ENCODE results near the gene NR4A3. TPM values are rescaled to one million over a fixed set of nuclear protein-coding genes. Genes with fewer than 3 reads are reported as not detected.
A peak's percentile ranks its signal among the peaks of the same experiment; 100 is the strongest.

Gene NR4A3
- total and polyA plus RNA-seq, 2 of the 13 experiments (the other 11 are each of a cell fraction or from before 2014, with no cell fraction given): 0.02 to 0.09 TPM

- TF ChIP-seq, protein P1, sequence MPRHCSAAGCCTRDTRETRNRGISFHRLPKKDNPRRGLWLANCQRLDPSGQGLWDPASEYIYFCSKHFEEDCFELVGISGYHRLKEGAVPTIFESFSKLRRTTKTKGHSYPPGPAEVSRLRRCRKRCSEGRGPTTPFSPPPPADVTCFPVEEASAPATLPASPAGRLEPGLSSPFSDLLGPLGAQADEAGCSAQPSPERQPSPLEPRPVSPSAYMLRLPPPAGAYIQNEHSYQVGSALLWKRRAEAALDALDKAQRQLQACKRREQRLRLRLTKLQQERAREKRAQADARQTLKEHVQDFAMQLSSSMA (CRISPR knock-in tag; IDR thresholded peaks at IDR 0.05): no peak
- TF ChIP-seq DMAP1 (CRISPR knock-in tag; IDR thresholded peaks at IDR 0.05) (peak; percentile 83), NCOA5 (CRISPR knock-in tag; IDR thresholded peaks at IDR 0.05) (no peak), THAP8 (CRISPR knock-in tag; IDR thresholded peaks at IDR 0.05; ENCODE audit: borderline replicate concordance) (no peak; the same call in 1 of the 2 replicates), NFKBIZ (CRISPR knock-in tag; IDR thresholded peaks at IDR 0.05) (no peak), RBM39 (IDR thresholded peaks at IDR 0.05; ENCODE audit: low read depth, low read length, poor library complexity, severe bottlenecking) (no peak), ZNF747 (CRISPR knock-in tag; IDR thresholded peaks at IDR 0.05; ENCODE audit: borderline replicate concordance) (peak; percentile 75; the same call in 1 of the 2 replicates), ZNF841 (CRISPR knock-in tag; IDR thresholded peaks at IDR 0.05; ENCODE audit: borderline replicate concordance) (no peak), ZBTB4 (CRISPR knock-in tag; IDR thresholded peaks at IDR 0.05; ENCODE audit: borderline replicate concordance) (0 out of 2 replicates have a peak, but pooled peaks have one; percentile 57), MAFK (conservative IDR thresholded peaks at IDR 0.05 in 1 of 2, IDR thresholded peaks at IDR 0.05 in 1 of 2; ENCODE audit: low read length in 2 of 2) (no peak), ZNF10 (CRISPR knock-in tag; IDR thresholded peaks at IDR 0.05; ENCODE audit: borderline replicate concordance, low read depth) (no peak), CERS6 (CRISPR knock-in tag; IDR thresholded peaks at IDR 0.05) (no peak; the same call in 1 of the 2 replicates), HNRNPK (IDR thresholded peaks at IDR 0.05; ENCODE audit: low read depth, low read length, poor library complexity, severe bottlenecking) (peak; percentile 19), CC2D1A (CRISPR knock-in tag; IDR thresholded peaks at IDR 0.05) (no peak), GFI1 (CRISPR knock-in tag; IDR thresholded peaks at IDR 0.05; ENCODE audit: borderline replicate concordance) (no peak), RNF219 (CRISPR knock-in tag; IDR thresholded peaks at IDR 0.05) (no peak), ZSCAN20 (CRISPR knock-in tag; IDR thresholded peaks at IDR 0.05; ENCODE audit: borderline replicate concordance) (peak; percentile 46; the same call in 1 of the 2 replicates), ZNF350 (CRISPR knock-in tag; IDR thresholded peaks at IDR 0.05; ENCODE audit: borderline replicate concordance, low read depth) (no peak; the same call in 1 of the 2 replicates)
- TF ChIP-seq, protein P2, sequence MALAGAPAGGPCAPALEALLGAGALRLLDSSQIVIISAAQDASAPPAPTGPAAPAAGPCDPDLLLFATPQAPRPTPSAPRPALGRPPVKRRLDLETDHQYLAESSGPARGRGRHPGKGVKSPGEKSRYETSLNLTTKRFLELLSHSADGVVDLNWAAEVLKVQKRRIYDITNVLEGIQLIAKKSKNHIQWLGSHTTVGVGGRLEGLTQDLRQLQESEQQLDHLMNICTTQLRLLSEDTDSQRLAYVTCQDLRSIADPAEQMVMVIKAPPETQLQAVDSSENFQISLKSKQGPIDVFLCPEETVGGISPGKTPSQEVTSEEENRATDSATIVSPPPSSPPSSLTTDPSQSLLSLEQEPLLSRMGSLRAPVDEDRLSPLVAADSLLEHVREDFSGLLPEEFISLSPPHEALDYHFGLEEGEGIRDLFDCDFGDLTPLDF (CRISPR knock-in tag; IDR thresholded peaks at IDR 0.05): no peak
Observed at GRCh38 chr9:99819123-99819855, 2.4 kb upstream of the NR4A3 start (continued).

Measured in HepG2 (cell line).